ENCODE results near the gene DQX1.
"Not testable (repeated sequence)": the region's sequence is repeated elsewhere in the genome, so short reads cannot be mapped to it uniquely, and the experiment has no call there.

The DQX1 gene

DNA sequence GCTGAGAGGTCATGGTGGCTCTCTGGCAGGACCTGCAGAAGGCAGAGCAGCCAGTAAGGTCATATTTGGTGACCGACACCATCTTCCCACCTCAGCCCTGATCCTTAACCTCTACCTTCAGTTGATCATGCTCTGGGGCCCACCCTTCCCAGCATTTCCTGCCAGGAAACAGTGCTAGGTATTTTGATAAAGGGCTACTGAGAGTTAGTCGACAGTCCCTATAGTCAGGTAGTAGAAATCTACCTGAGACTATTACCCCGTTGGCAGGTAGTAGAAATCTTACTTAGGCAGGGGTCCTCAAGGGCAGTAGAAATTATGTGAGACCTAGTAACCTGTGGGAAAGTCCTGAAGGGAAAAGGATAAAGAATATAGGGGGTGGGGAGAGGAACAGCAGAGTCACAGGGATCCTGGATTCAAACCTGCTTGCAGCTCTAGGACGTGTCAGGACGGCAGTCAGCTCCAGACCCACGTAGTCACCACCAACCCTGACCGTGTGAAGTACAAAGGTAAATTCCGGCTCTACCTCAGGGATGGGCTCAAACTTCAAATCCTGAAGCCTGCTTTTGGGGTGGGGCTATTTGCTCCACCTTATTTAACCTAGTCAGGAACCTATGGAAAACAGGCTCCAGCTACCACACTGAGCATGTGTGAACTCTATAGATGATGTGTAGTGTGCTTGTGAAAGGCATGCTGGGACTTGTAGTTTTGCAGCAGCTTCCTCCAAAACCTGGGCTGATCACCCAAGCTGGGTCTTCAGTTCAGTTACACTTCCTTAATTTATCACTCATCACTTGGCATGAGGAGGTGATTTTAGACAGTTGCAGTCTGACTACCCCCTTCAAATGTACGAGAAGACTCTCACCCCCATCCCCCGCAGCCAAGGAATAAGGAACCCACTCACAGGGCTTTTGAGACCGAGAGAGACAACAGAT, at the start of gene DQX1:
Gene DQX1, minus strand, starts transcription at position 515 of the 932 bp plus-strand sequence. Its CDS starts 502 bp downstream, at position 13.
- in situ Hi-C loops (cut with MboI; ENCODE audit: low sequenced_read_pairs), result no loop called here

- in situ Hi-C loops (cut with MboI; ENCODE audit: low sequenced_read_pairs), result no loop called here
Measured at GRCh38 chr2:74575320-74575719, 49.3 kb upstream of the DQX1 start.

GRCh38 chr2:74573747-74574562, 47.9 kb upstream of the DQX1 start:
- in situ Hi-C loops (cut with MboI; ENCODE audit: low sequenced_read_pairs), result no loop called here

- in situ Hi-C loops (cut with MboI; ENCODE audit: low sequenced_read_pairs), result no loop called here
Measured at GRCh38 chr2:74572178-74572925, 46.3 kb upstream of the DQX1 start.

- in situ Hi-C loops (cut with MboI; ENCODE audit: low sequenced_read_pairs), result no loop called here
Measured at GRCh38 chr2:74571058-74571457, 45.0 kb upstream of the DQX1 start.

DNA sequence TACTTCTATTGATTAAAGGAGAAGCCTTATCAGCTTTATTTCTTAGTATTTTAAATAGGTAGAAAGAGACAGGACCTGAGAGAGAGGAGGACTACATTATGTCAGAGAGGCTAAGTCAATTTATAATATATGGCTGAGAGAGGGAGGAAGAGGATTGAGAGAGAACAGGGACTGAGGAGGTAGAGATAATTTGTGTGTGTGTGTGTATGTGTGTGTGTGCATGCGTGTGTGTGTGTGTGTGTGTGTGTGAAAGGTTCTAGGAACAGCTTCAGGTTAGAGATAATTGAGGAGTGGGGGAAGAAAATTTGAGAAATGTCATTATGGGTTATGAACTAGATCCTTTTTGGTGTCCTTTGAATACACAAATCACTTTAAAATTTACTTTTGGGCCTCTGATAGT, 43.7 kb upstream of the DQX1 start:
- in situ Hi-C loops (cut with MboI; ENCODE audit: low sequenced_read_pairs), result no loop called here

- in situ Hi-C loops (cut with MboI; ENCODE audit: low sequenced_read_pairs), result no loop called here
Measured at GRCh38 chr2:74567881-74568280, 41.9 kb upstream of the DQX1 start.

DNA sequence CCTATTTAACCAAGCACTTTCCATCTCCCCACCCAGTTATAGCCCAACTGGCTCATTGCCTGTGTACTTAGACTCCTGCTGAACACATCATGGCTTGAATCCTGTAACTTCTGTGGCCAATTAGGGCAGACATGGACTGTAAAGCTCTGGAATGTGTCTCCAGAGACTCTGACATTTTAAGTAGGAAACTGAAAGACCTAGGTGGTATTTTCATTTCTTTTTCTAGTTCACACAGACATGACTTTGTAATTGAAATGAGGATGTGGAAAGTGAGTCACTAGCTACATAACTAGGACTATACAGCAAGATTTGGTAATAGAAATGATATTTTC, 40.7 kb upstream of the DQX1 start:
- in situ Hi-C loops (cut with MboI; ENCODE audit: low sequenced_read_pairs), result no loop called here

DNA sequence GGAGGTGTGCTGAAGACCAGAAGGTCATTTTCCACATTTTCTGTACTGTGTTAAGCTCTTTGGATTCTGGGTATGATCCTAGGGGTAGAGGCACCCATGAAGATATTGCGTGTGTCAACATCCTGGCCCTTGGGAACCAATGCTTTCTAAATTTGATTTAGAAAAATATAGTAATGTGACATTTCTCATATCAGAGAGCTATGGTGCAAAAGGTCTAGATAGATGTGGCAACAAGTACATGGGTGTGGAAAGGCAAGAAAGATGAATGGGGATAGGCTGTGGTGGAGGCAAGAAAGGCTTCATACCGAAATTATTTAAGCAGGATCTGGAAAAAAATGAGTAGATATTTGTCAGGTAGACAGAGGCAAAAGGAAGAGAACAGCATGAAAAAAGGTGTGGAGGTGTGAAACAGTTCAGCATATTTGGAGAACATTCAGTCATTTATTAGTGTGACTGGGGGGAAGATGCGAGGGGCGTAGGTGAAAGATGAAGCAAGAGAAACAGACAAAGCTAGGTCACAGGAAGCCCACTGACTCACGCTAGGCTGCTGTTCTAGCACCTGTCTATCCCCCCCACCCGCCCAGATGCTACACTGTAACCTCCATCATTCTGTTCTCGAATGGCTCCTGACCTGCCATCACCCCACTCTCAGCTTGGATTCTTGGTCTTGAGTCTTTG, 40.2 kb upstream of the DQX1 start:
- in situ Hi-C loops (cut with MboI; ENCODE audit: low sequenced_read_pairs), result no loop called here

DNA sequence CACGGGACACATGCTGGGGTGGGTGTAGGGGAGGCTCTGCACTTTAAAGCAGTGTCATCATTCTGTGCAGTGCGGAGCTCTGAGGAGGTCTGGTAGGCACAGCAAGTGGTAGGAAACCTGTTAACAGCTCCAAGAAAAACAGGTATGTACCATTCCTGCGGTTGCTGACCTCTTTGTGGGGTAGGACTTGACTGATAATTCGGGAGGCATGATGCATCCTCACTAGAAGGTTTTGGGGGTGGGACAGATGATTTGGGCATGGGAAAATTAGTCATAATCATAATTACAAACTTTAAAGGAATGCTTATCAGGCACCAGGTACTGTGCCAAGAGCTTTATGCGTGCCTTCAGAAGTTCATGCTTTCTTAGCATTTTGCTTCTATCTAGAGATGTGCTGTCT, 38.2 kb upstream of the DQX1 start:
- in situ Hi-C loops (cut with MboI; ENCODE audit: low sequenced_read_pairs), result no loop called here

- in situ Hi-C loops (cut with MboI; ENCODE audit: low sequenced_read_pairs), result no loop called here
Measured at GRCh38 chr2:74562126-74562775, 36.2 kb upstream of the DQX1 start.

GRCh38 chr2:74561022-74561421, 35.0 kb upstream of the DQX1 start:
- in situ Hi-C loops (cut with MboI; ENCODE audit: low sequenced_read_pairs), result not testable (repeated sequence)

DNA sequence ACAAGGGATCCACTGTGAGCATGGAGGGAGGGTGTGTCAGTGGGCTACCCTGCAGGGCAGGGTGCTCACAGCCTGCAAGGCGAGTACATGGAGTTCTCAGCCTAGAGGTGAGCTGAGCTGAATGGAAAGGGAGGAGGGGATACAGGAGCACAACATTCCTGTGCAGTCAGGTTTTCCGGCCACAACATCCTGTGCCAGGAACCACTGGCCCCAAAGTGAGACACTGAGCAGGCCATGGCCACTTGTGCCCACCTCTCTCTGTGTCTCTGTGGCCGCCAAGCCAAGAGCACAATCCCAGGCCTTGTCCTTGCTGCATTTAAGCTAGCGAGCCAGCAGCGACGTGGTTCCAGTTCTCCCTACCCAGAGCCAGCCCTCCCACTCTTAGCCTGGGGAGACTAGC, 34.6 kb upstream of the DQX1 start:
- in situ Hi-C loops (cut with MboI; ENCODE audit: low sequenced_read_pairs), result no loop called here

- in situ Hi-C loops (cut with MboI; ENCODE audit: low sequenced_read_pairs), result no loop called here
Measured at GRCh38 chr2:74559912-74560311, 33.9 kb upstream of the DQX1 start.

DNA sequence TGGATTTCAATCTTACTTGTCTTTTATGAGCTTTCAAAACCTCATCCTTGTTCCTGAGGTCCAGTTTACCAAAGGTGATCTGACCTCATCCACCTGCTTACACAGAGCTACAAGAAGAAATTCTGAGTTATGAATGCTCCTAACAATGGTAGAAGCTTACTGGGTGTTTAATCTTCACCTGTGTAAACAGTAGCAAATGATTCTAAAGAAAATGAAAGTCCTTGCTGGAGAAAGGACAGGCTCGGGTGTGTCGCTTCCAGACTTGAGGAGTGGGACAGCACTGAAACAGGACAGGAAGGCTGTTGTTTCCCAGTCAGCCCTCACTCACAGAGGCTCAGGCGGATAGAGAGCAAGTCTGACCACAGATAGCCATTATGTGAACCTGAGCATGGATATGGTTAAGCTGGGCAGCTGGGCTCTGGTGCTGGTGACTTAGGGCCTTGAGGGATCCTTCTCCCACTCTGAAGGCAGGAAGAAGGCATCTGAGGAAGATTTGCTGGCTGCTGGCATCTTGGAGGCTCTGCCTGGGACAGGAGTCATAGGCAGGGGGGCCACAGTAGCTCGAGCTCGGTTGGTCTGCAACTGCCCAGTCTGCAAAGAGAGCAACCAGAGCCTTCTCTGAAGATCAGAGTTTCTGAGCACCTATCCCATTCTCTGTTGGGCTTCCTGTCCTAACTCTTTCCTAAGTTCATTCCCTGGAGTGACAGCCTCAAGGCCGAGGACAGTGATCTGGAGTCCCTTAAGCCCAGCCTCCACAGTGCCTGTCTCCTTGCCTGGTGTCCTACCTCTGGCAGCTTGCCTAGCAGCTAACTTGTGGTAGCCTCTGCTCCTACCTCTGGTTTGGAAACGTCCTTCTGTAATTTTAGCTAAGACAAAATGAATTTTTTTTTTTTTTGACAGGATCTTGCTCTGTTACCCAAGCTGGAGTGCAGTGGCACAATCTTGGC, 32.5 kb upstream of the DQX1 start:
- in situ Hi-C loops (cut with MboI; ENCODE audit: low sequenced_read_pairs), result no loop called here

- in situ Hi-C loops (cut with MboI; ENCODE audit: low sequenced_read_pairs), result no loop called here
Measured at GRCh38 chr2:74556831-74557370, 30.9 kb upstream of the DQX1 start.

GRCh38 chr2:74556159-74556558, 30.1 kb upstream of the DQX1 start:
- in situ Hi-C loops (cut with MboI; ENCODE audit: low sequenced_read_pairs), result no loop called here

GRCh38 chr2:74555610-74556103, 29.6 kb upstream of the DQX1 start:
- in situ Hi-C loops (cut with MboI; ENCODE audit: low sequenced_read_pairs), result no loop called here

Measured in HL-60/S4 treated with retinoic acid at 250 ng/mL for 4 days and 3 days (cell line).